ENCODE measurements around the gene PLCXD1.

The PLCXD1 gene

GRCh38 chrX:292900-293897 lies 12.0 kb downstream of the PLCXD1 start:
- H3K9ac ChIP-seq (ENCODE audit: low read length), result no peak overlapping the region
- no peak overlapping the region for H3K27ac ChIP-seq (ENCODE audit: low read depth, low read length)
- H4K8ac ChIP-seq (ENCODE audit: low read depth, low read length), result no peak overlapping the region
- H3K23ac ChIP-seq (ENCODE audit: low read length), result no peak overlapping the region
- no peak overlapping the region for H4K12ac ChIP-seq (ENCODE audit: low read depth, low read length)
- H3K36me3 ChIP-seq (ENCODE audit: control insufficient read depth in 1 of 2, insufficient read depth in 2 of 2, low read length in 2 of 2), result peaks cover 70 to 72% of the 10 kb centered on the region in 2 experiments
- H2BK120ac ChIP-seq (ENCODE audit: insufficient read depth, low read length, poor library complexity), result no peak overlapping the region
- peaks cover 15% of the 10 kb centered on the region for H3K9me3 ChIP-seq (ENCODE audit: insufficient read depth, low read depth, low read length)
- no peaks in the 10 kb centered on the region for H3K27me3 ChIP-seq (ENCODE audit: insufficient read depth, low read length)
- no peak overlapping the region for H3K14ac ChIP-seq (ENCODE audit: low read length)
- H2AFZ ChIP-seq (ENCODE audit: insufficient read depth, low read length, poor library complexity), result no peak overlapping the region
- H3K18ac ChIP-seq (ENCODE audit: low read length), result no peak overlapping the region
- H3K4ac ChIP-seq (ENCODE audit: low read depth, low read length), result no peak overlapping the region
- no peaks in the 10 kb centered on the region for H3K4me1 ChIP-seq (ENCODE audit: control insufficient read depth in 1 of 2, insufficient read depth in 2 of 2, low read length in 2 of 2)
- no peaks in the 10 kb centered on the region for H3K79me2 ChIP-seq (ENCODE audit: control insufficient read depth, insufficient read depth, low read length, poor library complexity)
- H3K4me2 ChIP-seq (ENCODE audit: low read length), result no peak overlapping the region
- no CpG with 5 or more reads among the region's 47 CpGs for WGBS (ENCODE audit: extremely low coverage, insufficient coverage, insufficient read length)
- H3K4me3 ChIP-seq (ENCODE audit: low read depth, low read length), result no peak overlapping the region
- no peak overlapping the region for H2BK5ac ChIP-seq (ENCODE audit: low read depth, low read length, poor library complexity)
- H2AK5ac ChIP-seq (ENCODE audit: low read length), result no peak overlapping the region
- DNase-seq, result no peak
- no peak overlapping the region for H4K91ac ChIP-seq (ENCODE audit: low read depth, low read length)
- H3K79me1 ChIP-seq (ENCODE audit: low read length), result no peaks in the 10 kb centered on the region
- no peak overlapping the region for H2BK12ac ChIP-seq (ENCODE audit: low read length)

DNA sequence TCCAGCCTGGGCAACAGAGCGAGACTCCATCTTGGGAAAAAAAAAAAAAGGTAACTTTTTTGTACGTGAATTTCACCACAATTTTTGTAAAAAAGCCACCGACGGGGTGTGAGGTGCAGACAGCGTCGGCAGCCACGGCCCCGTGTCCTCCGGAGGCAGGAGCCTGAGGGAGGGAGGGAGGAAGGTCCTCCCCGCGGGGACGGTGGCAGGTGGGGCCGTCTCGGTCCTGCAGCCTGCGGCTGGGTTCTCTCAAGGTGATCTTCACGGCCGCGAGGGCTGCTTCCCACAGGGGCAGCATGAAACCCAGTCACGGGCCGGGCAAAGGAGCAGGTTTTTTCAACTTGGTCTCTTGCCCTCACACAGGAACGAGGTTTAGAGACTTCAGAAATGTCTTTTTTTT lies 14.0 kb downstream of the PLCXD1 start:
- no CpG with 5 or more reads among the region's 21 CpGs for WGBS (ENCODE audit: extremely low coverage, insufficient coverage, insufficient read length)
- no peak overlapping the region for H2AFZ ChIP-seq (ENCODE audit: insufficient read depth, low read length, poor library complexity)
- H3K27me3 ChIP-seq (ENCODE audit: insufficient read depth, low read length), result no peaks in the 10 kb centered on the region
- no peak overlapping the region for H2BK120ac ChIP-seq (ENCODE audit: insufficient read depth, low read length, poor library complexity)
- H3K79me2 ChIP-seq (ENCODE audit: control insufficient read depth, insufficient read depth, low read length, poor library complexity), result no peaks in the 10 kb centered on the region
- no peak overlapping the region for H3K4me3 ChIP-seq (ENCODE audit: low read depth, low read length)
- H3K79me1 ChIP-seq (ENCODE audit: low read length), result no peaks in the 10 kb centered on the region
- no peak overlapping the region for H2AK5ac ChIP-seq (ENCODE audit: low read length)
- no peaks in the 10 kb centered on the region for H3K4me1 ChIP-seq (ENCODE audit: control insufficient read depth in 1 of 2, insufficient read depth in 2 of 2, low read length in 2 of 2)
- H3K27ac ChIP-seq (ENCODE audit: low read depth, low read length), result no peak overlapping the region
- H2BK12ac ChIP-seq (ENCODE audit: low read length), result no peak overlapping the region
- no peak overlapping the region for H3K23ac ChIP-seq (ENCODE audit: low read length)
- no peak overlapping the region for H4K12ac ChIP-seq (ENCODE audit: low read depth, low read length)
- DNase-seq, result no peak
- H3K4ac ChIP-seq (ENCODE audit: low read depth, low read length), result no peak overlapping the region
- no peak overlapping the region for H2BK5ac ChIP-seq (ENCODE audit: low read depth, low read length, poor library complexity)
- no peak overlapping the region for H3K14ac ChIP-seq (ENCODE audit: low read length)
- peaks cover 67% of the 10 kb centered on the region in 2 experiments for H3K36me3 ChIP-seq (ENCODE audit: control insufficient read depth in 1 of 2, insufficient read depth in 2 of 2, low read length in 2 of 2)
- no peak overlapping the region for H4K8ac ChIP-seq (ENCODE audit: low read depth, low read length)
- H3K18ac ChIP-seq (ENCODE audit: low read length), result no peak overlapping the region
- H3K9ac ChIP-seq (ENCODE audit: low read length), result no peak overlapping the region
- no peak overlapping the region for H4K91ac ChIP-seq (ENCODE audit: low read depth, low read length)
- no peak overlapping the region for H3K4me2 ChIP-seq (ENCODE audit: low read length)
- peaks cover 13% of the 10 kb centered on the region for H3K9me3 ChIP-seq (ENCODE audit: insufficient read depth, low read depth, low read length)

GRCh38 chrX:298993-299392 lies 17.8 kb downstream of the PLCXD1 start:
- no CpG with 5 or more reads among the region's 36 CpGs for WGBS (ENCODE audit: extremely low coverage, insufficient coverage, insufficient read length)
- Histone ChIP-seq H2AFZ (ENCODE audit: insufficient read depth, low read length, poor library complexity) (no peak overlapping the region), H3K27ac (ENCODE audit: low read depth, low read length) (no peak overlapping the region), H3K79me2 (ENCODE audit: control insufficient read depth, insufficient read depth, low read length, poor library complexity) (no peaks in the 10 kb centered on the region), H3K18ac (ENCODE audit: low read length) (no peak overlapping the region), H3K79me1 (ENCODE audit: low read length) (no peaks in the 10 kb centered on the region), H3K36me3 (ENCODE audit: control insufficient read depth in 1 of 2, insufficient read depth in 2 of 2, low read length in 2 of 2) (peaks cover 55 to 59% of the 10 kb centered on the region in 2 experiments), H4K91ac (ENCODE audit: low read depth, low read length) (no peak overlapping the region), H2BK120ac (ENCODE audit: insufficient read depth, low read length, poor library complexity) (no peak overlapping the region), H3K14ac (ENCODE audit: low read length) (no peak overlapping the region), H3K4ac (ENCODE audit: low read depth, low read length) (no peak overlapping the region), H3K9ac (ENCODE audit: low read length) (no peak overlapping the region), H3K9me3 (ENCODE audit: insufficient read depth, low read depth, low read length) (peaks cover 5% of the 10 kb centered on the region), H4K12ac (ENCODE audit: low read depth, low read length) (no peak overlapping the region), H3K4me3 (ENCODE audit: low read depth, low read length) (no peak overlapping the region), H3K23ac (ENCODE audit: low read length) (no peak overlapping the region), H2BK5ac (ENCODE audit: low read depth, low read length, poor library complexity) (no peak overlapping the region), H2BK12ac (ENCODE audit: low read length) (no peak overlapping the region), H2AK5ac (ENCODE audit: low read length) (no peak overlapping the region), H4K8ac (ENCODE audit: low read depth, low read length) (no peak overlapping the region), H3K27me3 (ENCODE audit: insufficient read depth, low read length) (no peaks in the 10 kb centered on the region), H3K4me1 (ENCODE audit: control insufficient read depth in 1 of 2, insufficient read depth in 2 of 2, low read length in 2 of 2) (no peaks in the 10 kb centered on the region), H3K4me2 (ENCODE audit: low read length) (no peak overlapping the region)
- DNase-seq, result no peak

DNA sequence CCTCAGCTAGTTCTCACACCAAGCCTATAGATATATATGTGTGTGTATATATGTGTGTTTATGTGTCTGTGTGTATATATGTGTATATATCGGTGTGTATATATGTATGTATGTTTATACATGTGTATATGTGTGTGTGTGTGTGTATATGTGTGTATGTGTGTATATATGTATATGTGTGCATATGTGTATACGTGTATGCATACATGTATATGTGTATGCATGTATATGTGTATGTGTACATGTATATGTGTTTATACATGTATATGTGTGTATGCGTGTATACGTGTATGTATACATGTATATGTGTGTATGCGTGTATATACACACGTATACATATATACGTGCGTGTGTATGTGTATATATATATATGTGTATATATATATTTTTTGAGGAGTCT lies 19.2 kb downstream of the PLCXD1 start:
- H3K27me3 ChIP-seq (ENCODE audit: insufficient read depth, low read length), result no peaks in the 10 kb centered on the region
- WGBS (ENCODE audit: extremely low coverage, insufficient coverage, insufficient read length), result no CpG with 5 or more reads among the region's 8 CpGs
- H4K91ac ChIP-seq (ENCODE audit: low read depth, low read length), result no peak overlapping the region
- no peak overlapping the region for H3K14ac ChIP-seq (ENCODE audit: low read length)
- H3K4me2 ChIP-seq (ENCODE audit: low read length), result no peak overlapping the region
- no peaks in the 10 kb centered on the region for H3K4me1 ChIP-seq (ENCODE audit: control insufficient read depth in 1 of 2, insufficient read depth in 2 of 2, low read length in 2 of 2)
- H3K23ac ChIP-seq (ENCODE audit: low read length), result no peak overlapping the region
- no peaks in the 10 kb centered on the region for H3K79me2 ChIP-seq (ENCODE audit: control insufficient read depth, insufficient read depth, low read length, poor library complexity)
- peaks cover 5% of the 10 kb centered on the region for H3K9me3 ChIP-seq (ENCODE audit: insufficient read depth, low read depth, low read length)
- H3K18ac ChIP-seq (ENCODE audit: low read length), result no peak overlapping the region
- H2AFZ ChIP-seq (ENCODE audit: insufficient read depth, low read length, poor library complexity), result no peak overlapping the region
- H4K12ac ChIP-seq (ENCODE audit: low read depth, low read length), result no peak overlapping the region
- no peak overlapping the region for H2AK5ac ChIP-seq (ENCODE audit: low read length)
- no peak overlapping the region for H2BK120ac ChIP-seq (ENCODE audit: insufficient read depth, low read length, poor library complexity)
- no peak overlapping the region for H4K8ac ChIP-seq (ENCODE audit: low read depth, low read length)
- H3K36me3 ChIP-seq (ENCODE audit: control insufficient read depth in 1 of 2, insufficient read depth in 2 of 2, low read length in 2 of 2), result peaks cover 54 to 56% of the 10 kb centered on the region in 2 experiments
- no peak overlapping the region for H2BK12ac ChIP-seq (ENCODE audit: low read length)
- H3K4me3 ChIP-seq (ENCODE audit: low read depth, low read length), result no peak overlapping the region
- DNase-seq, result no peak
- no peak overlapping the region for H3K4ac ChIP-seq (ENCODE audit: low read depth, low read length)
- H3K9ac ChIP-seq (ENCODE audit: low read length), result no peak overlapping the region
- H3K79me1 ChIP-seq (ENCODE audit: low read length), result no peaks in the 10 kb centered on the region
- H2BK5ac ChIP-seq (ENCODE audit: low read depth, low read length, poor library complexity), result no peak overlapping the region
- H3K27ac ChIP-seq (ENCODE audit: low read depth, low read length), result no peak overlapping the region
